Heart left ventricle (tissue), 16 donors: ENCODE data around the gene BMP2. TPM values are rescaled to one million over a fixed set of nuclear protein-coding genes. Genes with fewer than 3 reads are reported as not detected.

Experiments
- ATAC-seq, 4 donors: fragments of 200-7000 bp; cut with Tn5 transposase; one replicate each; pipeline ENCODE4 v1.9.1; 2020 to 2022; ENCODE audit warnings: moderate library complexity in 4 of 4, mild to moderate bottlenecking in 3 of 4, moderate number of reproducible peaks in 1 of 4
- DNase-seq, 5 donors: peaks; one replicate each; pipeline ENCODE4 v3.0.0-alpha.2; 2020
- H3K27ac ChIP-seq, 12 donors: fragments of 200-600 bp; sonication (generic) in 4 of 12; one replicate each; pipeline versions ENCODE4 v1.5.0 to v1.8.0; 2016 to 2022; ENCODE audit warnings: mild to moderate bottlenecking in 2 of 12
- H3K27me3 ChIP-seq, 9 donors: fragments of 200-600 bp; sonication (generic) in 2 of 9; one replicate each; pipeline versions ENCODE4 v1.5.1 to v1.8.0; 2016 to 2022; ENCODE audit warnings: mild to moderate bottlenecking in 3 of 9
- H3K36me3 ChIP-seq, 9 donors: fragments of 200-600 bp; sonication (generic) in 2 of 9; one replicate each; pipeline versions ENCODE4 v1.5.0 to v1.8.0; 2018 to 2022; ENCODE audit warnings: mild to moderate bottlenecking in 2 of 9
- H3K4me1 ChIP-seq, 12 donors: fragments of 200-600 bp; sonication (generic) in 4 of 12; one replicate each; pipeline versions ENCODE4 v1.5.0 to v1.8.0; 2016 to 2022; ENCODE audit warnings: mild to moderate bottlenecking in 3 of 12
- H3K4me3 ChIP-seq, 12 donors: fragments of 200-600 bp; sonication (generic) in 4 of 12; one replicate each; pipeline versions ENCODE4 v1.5.0 to v1.8.0; 2017 to 2022; ENCODE audit warnings: mild to moderate bottlenecking in 9 of 12, moderate library complexity in 4 of 12
- H3K9me3 ChIP-seq, 12 donors: fragments of 200-600 bp; sonication (generic) in 4 of 12; one replicate each; pipeline versions ENCODE4 v1.5.0 to v1.8.0; 2016 to 2022; ENCODE audit warnings: mild to moderate bottlenecking in 1 of 12
- CTCF ChIP-seq, 12 donors: fragments of 200-600 bp; sonication (generic) in 4 of 12; IDR thresholded peaks; one replicate each; pipeline versions ENCODE4 v1.5.0 to v1.8.0; 2018 to 2022; ENCODE audit warnings: antibody characterized with exemption in 12 of 12, mild to moderate bottlenecking in 5 of 12
- POLR2A ChIP-seq, 2 donors: fragments of 450-650 bp; IDR thresholded peaks; one replicate each; pipeline ENCODE4 v1.6.1; 2017; ENCODE audit warnings: antibody characterized with exemption in 2 of 2, mild to moderate bottlenecking in 2 of 2, moderate library complexity in 2 of 2
- WGBS, 4 donors: extraction: QIAGEN DNeasy Blood & Tissue Kit in 2 of 4; methylation state at CpG; one replicate each; pipeline versions ENCODE4 v1.1.5 to v1.1.7; 2013 to 2018; 5-methylcytosine and 5-hydroxymethylcytosine counted together
- intact Hi-C, 10 donors: fragments of 100-400 bp; cut with DNase I; formaldehyde crosslinking; loops; one replicate each; pipeline versions ENCODE4 v1.11.1 to v1.14.2; 2022
- polyA plus RNA-seq, 2 donors: library from polyadenylated mRNA; stranded (reverse); fragments of 200-250 nt; gene quantifications; one replicate each; pipeline ENCODE4 v1.2.3, GENCODE V29; 2013
- total RNA-seq, 9 donors: library from RNA; depleted of rRNA in 2 of 9; stranded (reverse); fragments of >200 nt in 2 of 9; fragmentation: NEBNext Ultra II Directional in 3 of 9; extraction: Animal tissue kit (Norgen Biotek cat#: 25700) in 3 of 9; gene quantifications; one replicate each; pipeline versions ENCODE4 v1.1.0 to v1.2.4, GENCODE V29; 2016 to 2023
- donor health status: ischemic (EF 13 %, LVEDD 7.1; RV severe dilation, severe dysfunction).
- donor health status: healthy with polysubstance abuse.
- donor health status: DM: no; HTN: yes; CAD: no.
- donor health status: DM: no; HTN: no; CAD: no.
- donor health status: ischemic (EF 25% LVEDD 6.9; RV normal size, moderate dysfunction).
- donor health status: ischemic (EF 25% LVEDD 5.7; RV mildly dilated, moderate dysfunction).
- donor health status: healthy.
- donor health status: DM: yes; HTN: yes; CAD: no.
- donor health status: ischemic (EF 35%, LVEDD 5.7; RV mildly dilated, moderate dysfunction).
- donor health status: nonischemic (EF 11% LVEDD 7.7; RV severe dilation, severe dysfunction).
- donor health status: DM: yes; HTN: yes; CAD: no.
- donor health status: PGD.
- donor health status: ischemic (EF 29% LVEDD 5.4; RV normal size, mild dysfunction).
- donor health status: nonischemic (EF 23%, LVEDD 6.1; RV moderate dilation, normal function).

Gene BMP2
- total and polyA plus RNA-seq, 11 donors = 0.72 to 6.2 (median 2.2) TPM

GRCh38 chr20:6786548-6786947 lies 19.1 kb downstream of the BMP2 start:
- Histone ChIP-seq H3K9me3 (no peaks in the 10 kb centered on the region), H3K36me3 (no peaks in the 10 kb centered on the region), H3K27me3 (peaks cover 0 to 12% (median 0%) of the 10 kb centered on the region in 9 donors), H3K27ac (no peak overlapping the region), H3K4me3 (no peak overlapping the region), H3K4me1 (no peaks in the 10 kb centered on the region)
- intact Hi-C loops = no loop called here
- ATAC-seq (no peak), DNase-seq (no peak)
- 74 to 97% (median 77%) methylated on average over 2 of the region's 2 CpGs for WGBS, 4 donors
- TF ChIP-seq CTCF (IDR thresholded peaks at IDR 0.05) (no peak), POLR2A (IDR thresholded peaks at IDR 0.05) (no peak)

GRCh38 chr20:6792789-6793188 lies 25.3 kb downstream of the BMP2 start:
- Histone ChIP-seq H3K36me3 (no peaks in the 10 kb centered on the region), H3K4me1 (no peaks in the 10 kb centered on the region), H3K9me3 (no peaks in the 10 kb centered on the region), H3K4me3 (no peak overlapping the region), H3K27ac (no peak overlapping the region), H3K27me3 (peaks cover 0 to 18% (median 0%) of the 10 kb centered on the region in 9 donors)
- TF ChIP-seq POLR2A (IDR thresholded peaks at IDR 0.05) = no peak
- no peak for TF ChIP-seq CTCF (IDR thresholded peaks at IDR 0.05)
- intact Hi-C loops = no loop called here
- no peak for ATAC-seq
- WGBS, 4 donors = 77 to 81% (median 81%) methylated on average over 4 of the region's 4 CpGs
- no peak for DNase-seq

- no peak for TF ChIP-seq CTCF (IDR thresholded peaks at IDR 0.05)
- TF ChIP-seq POLR2A (IDR thresholded peaks at IDR 0.05) = no peak
- intact Hi-C loops = no loop called here
Measured at GRCh38 chr20:6802227-6802626, 34.7 kb downstream of the BMP2 start.

GRCh38 chr20:6806275-6806674 lies 38.8 kb downstream of the BMP2 start:
- TF ChIP-seq CTCF (IDR thresholded peaks at IDR 0.05) = no peak
- TF ChIP-seq POLR2A (IDR thresholded peaks at IDR 0.05) = no peak
- peaks cover 0 to 6% (median 0%) of the 10 kb centered on the region in 9 donors for H3K27me3 ChIP-seq
- H3K9me3 ChIP-seq = peaks cover 0 to 10% (median 0%) of the 10 kb centered on the region in 12 donors
- H3K4me3 ChIP-seq = no peak overlapping the region
- no peak for DNase-seq
- no peaks in the 10 kb centered on the region for H3K4me1 ChIP-seq
- no peaks in the 10 kb centered on the region for H3K36me3 ChIP-seq
- intact Hi-C loops = no loop called here
- WGBS, 4 donors = 66 to 84% (median 80%) methylated on average over 1 of the region's 1 CpG
- no peak overlapping the region for H3K27ac ChIP-seq
- ATAC-seq = no peak

More at GRCh38 chr20:6802227-6802626, 34.7 kb downstream of the BMP2 start:
- 86 to 92% (median 90%) methylated on average over 2 of the region's 2 CpGs for WGBS, 4 donors
- Histone ChIP-seq H3K27ac (no peak overlapping the region), H3K9me3 (peaks cover 0 to 10% (median 0%) of the 10 kb centered on the region in 12 donors), H3K27me3 (peaks cover 0 to 6% (median 0%) of the 10 kb centered on the region in 9 donors), H3K4me1 (no peaks in the 10 kb centered on the region), H3K4me3 (no peak overlapping the region), H3K36me3 (no peaks in the 10 kb centered on the region)
- DNase-seq (no peak), ATAC-seq (no peak)
